Endothelial cell of umbilical vein (primary cell): ENCODE measurements around the gene FYB1. TPM values are rescaled to one million over a fixed set of nuclear protein-coding genes. Genes with fewer than 3 reads are reported as not detected.

Experiments used
- BruUV-seq: library from RNA; stranded (reverse); fragments of 400-500 nt; replicated peaks from 2 replicates; lab custom pipeline; 2021; lab: Mats Ljungman, UMichigan
- CTCF ChIA-PET: fragments of 300-600, 350-600 bp; sonication (Branson Sonifier 250); formaldehyde crosslinking; loops from one replicate; lab custom pipeline; 2021; ENCODE audit warnings: antibody characterized with exemption, inconsistent platforms; lab: Charles Lee
- POLR2A ChIA-PET: fragments of 300-600, 350-600 bp; sonication (Branson Sonifier 250); formaldehyde crosslinking; loops from one replicate; lab custom pipeline; 2021; ENCODE audit warnings: antibody characterized with exemption, inconsistent platforms; lab: Charles Lee
- DNase-seq: peaks from one replicate; pipeline ENCODE4 v3.0.0-alpha.2; 2011; ENCODE audit warnings: low read depth, low spot score
- FAIRE-seq: peaks from 2 replicates; lab custom pipeline; 2011; peaks lifted over from hg19 to GRCh38; lab: Jason Lieb, UNC
- H2AFZ ChIP-seq: 2 replicates; pipeline ENCODE4 v1.6.0; 2012; ENCODE audit warnings: low read depth, low read length, control low read depth, inconsistent platforms
- H3K27ac ChIP-seq: 2 replicates; pipeline ENCODE4 v1.5.1; 2011; ENCODE audit warnings: low read depth, mild to moderate bottlenecking, control low read depth, low read length, moderate library complexity; ENCODE audit not compliant: insufficient read depth
- H3K27me3 ChIP-seq, 2 experiments: 2 replicates each; pipeline versions ENCODE4 v1.6.0 to v1.6.1; 2011; ENCODE audit warnings: low read length in 2 of 2, mixed read lengths in 1 of 2; ENCODE audit not compliant: control insufficient read depth in 2 of 2, insufficient read depth in 2 of 2
- H3K36me3 ChIP-seq, 2 experiments: 2 replicates in 1 of 2; 3 replicates in 1 of 2; pipeline ENCODE4 v1.5.1; 2011; ENCODE audit warnings: low read length in 2 of 2, mild to moderate bottlenecking in 1 of 2, moderate library complexity in 1 of 2; ENCODE audit not compliant: control insufficient read depth in 2 of 2, insufficient read depth in 2 of 2; ENCODE audit errors: extremely low read depth in 1 of 2
- H3K4me1 ChIP-seq: 3 replicates; pipeline ENCODE4 v1.5.1; 2011; ENCODE audit warnings: mild to moderate bottlenecking, low read length; ENCODE audit not compliant: control insufficient read depth, insufficient read depth; ENCODE audit errors: extremely low read depth
- H3K4me2 ChIP-seq: 2 replicates; pipeline ENCODE4 v1.6.1; 2011; ENCODE audit warnings: low read length, control low read depth, mixed read lengths; ENCODE audit not compliant: insufficient read depth
- H3K4me3 ChIP-seq, 3 experiments: fragments of 200-600 bp in 1 of 3; sonication (generic), shearing (Covaris generic) in 1 of 3; replicated peaks in 1 of 3; 2 replicates each; pipeline ENCODE4 v1.5.1; 2011 to 2016; ENCODE audit warnings: control low read depth in 3 of 3, low read length in 3 of 3, mild to moderate bottlenecking in 2 of 3, inconsistent platforms in 1 of 3, low read depth in 1 of 3, moderate library complexity in 1 of 3; ENCODE audit not compliant: insufficient read depth in 1 of 3
- H3K79me2 ChIP-seq: 2 replicates; pipeline ENCODE4 v1.6.0; 2012; ENCODE audit warnings: low read length, inconsistent platforms; ENCODE audit not compliant: control insufficient read depth, insufficient read depth
- H3K9ac ChIP-seq: replicated peaks from 2 replicates; pipeline ENCODE3; 2011; ENCODE audit warnings: low read length, control low read depth; ENCODE audit not compliant: insufficient read depth; ENCODE audit errors: extremely low read depth
- H3K9me1 ChIP-seq: replicated peaks from 3 replicates; pipeline ENCODE4 v1.6.0; 2011; ENCODE audit warnings: mild to moderate bottlenecking, low read length; ENCODE audit not compliant: control insufficient read depth, insufficient read depth; ENCODE audit errors: extremely low read depth
- H3K9me3 ChIP-seq: replicated peaks from 2 replicates; pipeline ENCODE4 v1.5.1; 2012; ENCODE audit warnings: low read length, inconsistent platforms; ENCODE audit not compliant: control insufficient read depth, insufficient read depth
- H4K20me1 ChIP-seq: replicated peaks from 2 replicates; pipeline ENCODE3; 2011; ENCODE audit warnings: mild to moderate bottlenecking, low read length; ENCODE audit not compliant: control insufficient read depth, insufficient read depth; ENCODE audit errors: extremely low read depth
- CTCF ChIP-seq, 2 donors: IDR thresholded peaks; 1 replicate in 1 of 2; 2 replicates in 1 of 2; pipeline ENCODE4 v1.5.1; 2011; ENCODE audit warnings: low read length in 2 of 2, mild to moderate bottlenecking in 2 of 2, moderate library complexity in 2 of 2, control low read depth in 1 of 2, inconsistent platforms in 1 of 2, low read depth in 1 of 2; ENCODE audit not compliant: insufficient read depth in 1 of 2; ENCODE audit errors: extremely low read depth in 1 of 2
- EZH2 ChIP-seq: IDR thresholded peaks from 2 replicates; pipeline ENCODE4 v1.6.1; 2012; ENCODE audit warnings: borderline replicate concordance, low read depth, mild to moderate bottlenecking, moderate library complexity, low read length, inconsistent platforms; ENCODE audit not compliant: severe bottlenecking
- FOS ChIP-seq: IDR thresholded peaks from 2 replicates; pipeline ENCODE4 v1.6.1; 2011; ENCODE audit warnings: mild to moderate bottlenecking, low read length, moderate library complexity, borderline replicate concordance; ENCODE audit not compliant: insufficient read depth
- GATA2 ChIP-seq: IDR thresholded peaks from 2 replicates; pipeline ENCODE4 v1.7.0; 2011; ENCODE audit warnings: low read depth, mild to moderate bottlenecking, moderate library complexity, mixed read lengths, low read length; ENCODE audit not compliant: insufficient read length, insufficient read depth
- JUN ChIP-seq: IDR thresholded peaks from 2 replicates; pipeline ENCODE4 v1.6.1; 2011; ENCODE audit warnings: borderline replicate concordance, low read depth; ENCODE audit not compliant: insufficient read length, insufficient read depth
- MAX ChIP-seq: IDR thresholded peaks from 2 replicates; pipeline ENCODE4 v1.6.1; 2011; ENCODE audit not compliant: insufficient read depth, insufficient read length
- MYC ChIP-seq: IDR thresholded peaks from one replicate; pipeline ENCODE4 v1.6.1; 2011; ENCODE audit warnings: mild to moderate bottlenecking, low read depth, low read length
- POLR2A ChIP-seq: IDR thresholded peaks from 2 replicates; pipeline ENCODE4 v1.6.1; 2012; ENCODE audit warnings: low read depth, mild to moderate bottlenecking, control low read depth, low read length
- POLR2AphosphoS5 ChIP-seq: IDR thresholded peaks from 2 replicates; pipeline ENCODE4 v1.6.1; 2012; ENCODE audit warnings: low read depth, mild to moderate bottlenecking, control low read depth, low read length, moderate library complexity; ENCODE audit not compliant: insufficient read depth
- dilution Hi-C: fragments of 300-500 bp; cut with MboI; formaldehyde crosslinking; loops from one replicate; pipeline ENCODE4 v1.15.0; 2019; ENCODE audit warnings: low sequenced_read_pairs; ENCODE audit not compliant: extremely low pct_ligation_motif_present
- intact Hi-C: fragments of 100-400 bp; cut with micrococcal nuclease; formaldehyde crosslinking; loops from one replicate; pipeline ENCODE4 v1.10.0; 2022
- polyA plus RNA-seq, 4 experiments: library from polyadenylated mRNA; depleted of rRNA in 3 of 4; stranded (reverse) in 3 of 4; unstranded in 1 of 4; fragments of >200 nt; gene quantifications; 2 replicates each; pipeline versions ENCODE4 v1.2.1 to v1.2.3, GENCODE V29; 2011 to 2012; ENCODE audit warnings: missing spikeins in 1 of 4
- total RNA-seq: library from RNA; stranded (reverse); gene quantifications from 2 replicates; pipeline ENCODE4 v1.2.3, GENCODE V29; 2021

The FYB1 gene
- total and polyA plus RNA-seq, 2 donors (not counting 3 experiments of a cell fraction or from before 2014, with no cell fraction given): 0.44 TPM; not detected in 1

- H3K9me3 ChIP-seq: no peaks in the 10 kb centered on the region
- no peaks in the 10 kb centered on the region for H3K27me3 ChIP-seq
- H3K79me2 ChIP-seq: no peaks in the 10 kb centered on the region
- no peak overlapping the region for H2AFZ ChIP-seq
- H3K9me1 ChIP-seq: no peaks in the 10 kb centered on the region
- dilution Hi-C loops: no loop called here
- TF ChIP-seq POLR2AphosphoS5: no peak
- no peak for TF ChIP-seq CTCF (IDR thresholded peaks at IDR 0.05; ENCODE audit: extremely low read depth in 1 of 2, insufficient read depth in 1 of 2, low read depth in 1 of 2, low read length in 2 of 2)
- no peak for TF ChIP-seq GATA2
- no peak for TF ChIP-seq EZH2
- TF ChIP-seq JUN: no peak
- TF ChIP-seq FOS: no peak
- no peak for TF ChIP-seq MYC
- TF ChIP-seq POLR2A: no peak
- TF ChIP-seq MAX: no peak
- H4K20me1 ChIP-seq: no peaks in the 10 kb centered on the region
- no peak overlapping the region for H3K9ac ChIP-seq
- no TSS peak for BruUV-seq
- no peaks in the 10 kb centered on the region for H3K36me3 ChIP-seq
- intact Hi-C loops: no loop called here
- ChIA-PET POLR2A (no interaction called here), CTCF (interaction anchor here (1.4 to 3.4 kb wide), 2 partner anchors 16 to 121 kb away, joined by 3 to 21 read pairs; partner anchors contain the start of gene FYB1)
- no peak overlapping the region for H3K4me3 ChIP-seq
- H3K4me1 ChIP-seq: no peaks in the 10 kb centered on the region
- no peak overlapping the region for H3K27ac ChIP-seq
- no peak for DNase-seq
- no peak overlapping the region for H3K4me2 ChIP-seq
- FAIRE-seq: no peak
These were observed 17.4 kb downstream of the FYB1 start for GRCh38 chr5:39201781-39202596.
